HCEC 1CT (cell line): ENCODE results near the gene FH.

Experiments
- DNase-seq: peaks from one replicate; pipeline ENCODE4 v3.0.0-alpha.2; 2017

FH gene

DNA sequence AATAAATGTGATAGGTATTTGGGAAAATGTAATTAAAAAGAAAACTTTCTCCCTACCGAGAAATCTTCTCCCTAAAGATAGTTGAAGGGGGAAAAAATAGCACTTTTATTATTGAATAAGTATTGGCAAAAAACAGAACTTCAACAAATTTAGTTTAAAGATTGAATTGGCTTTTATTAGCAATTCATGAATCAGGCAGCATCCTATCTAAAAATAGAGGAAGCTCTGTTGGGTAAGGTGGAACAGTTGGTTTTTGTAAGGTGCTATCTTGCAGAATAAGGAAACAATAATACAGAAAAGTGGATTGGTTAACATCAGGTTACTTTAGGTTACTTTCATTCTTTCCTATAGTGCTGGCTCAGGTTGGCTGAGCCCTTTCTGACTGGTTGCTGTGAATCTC lies 62.8 kb downstream of the FH start:
- no peak for DNase-seq

GRCh38 chr1:241453732-241454131 lies 65.8 kb downstream of the FH start:
- no peak for DNase-seq

DNA sequence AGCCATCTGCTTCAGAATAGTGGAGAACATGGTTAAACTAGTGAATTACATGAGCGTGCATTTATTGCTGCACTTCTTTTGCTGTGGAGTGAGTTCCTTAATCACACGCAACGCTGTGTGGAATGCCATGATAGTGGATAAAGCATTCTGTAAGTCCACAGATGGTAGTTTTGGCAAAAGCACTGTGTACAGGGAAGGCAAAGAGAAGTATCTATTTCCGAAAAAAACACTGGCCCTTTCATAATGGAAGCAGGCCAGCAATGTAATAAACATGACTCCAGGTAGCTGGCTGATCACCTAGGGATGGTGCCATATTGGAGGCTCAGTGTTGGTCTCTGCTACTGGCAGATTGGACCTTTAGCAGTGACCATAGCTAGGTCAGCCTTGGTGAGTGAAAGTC lies 67.6 kb downstream of the FH start:
- DNase-seq: no peak
